CD4-positive, alpha-beta T cell (primary cell): ENCODE data around the gene APEH. TPM values are rescaled to one million over a fixed set of nuclear protein-coding genes. Genes with fewer than 3 reads are reported as not detected.

Experiments used
- ATAC-seq: fragments of 200-7000 bp; cut with Tn5 transposase; one replicate; pipeline ENCODE4 v1.10.0; 2022; ENCODE audit warnings: mild to moderate bottlenecking; ENCODE audit not compliant: poor library complexity
- CTCF ChIA-PET: fragments of 350-600 bp; sonication (Branson Sonifier 250); formaldehyde crosslinking; loops from one replicate; lab custom pipeline; 2021; ENCODE audit warnings: antibody characterized with exemption, inconsistent platforms; lab: Charles Lee
- POLR2A ChIA-PET: fragments of 350-600 bp; sonication (Branson Sonifier 250); formaldehyde crosslinking; loops from one replicate; lab custom pipeline; 2021; ENCODE audit warnings: antibody characterized with exemption, inconsistent platforms; lab: Charles Lee
- DNase-seq, 14 experiments: peaks; one replicate each; pipeline ENCODE4 v3.0.0-alpha.2; 2013 to 2020; ENCODE audit warnings: mixed read lengths in 2 of 14
- H3K27ac ChIP-seq, 2 donors: one replicate each; pipeline versions ENCODE4 v1.5.1 to v1.7.0; 2013; ENCODE audit warnings: low read length in 2 of 2, low read depth in 1 of 2, mild to moderate bottlenecking in 1 of 2
- H3K27me3 ChIP-seq, 2 experiments: 1 replicate in 1 of 2; 2 replicates in 1 of 2; pipeline versions ENCODE4 v1.6.1 to v1.7.0; 2013; ENCODE audit warnings: low read length in 2 of 2, control low read depth in 1 of 2, mild to moderate bottlenecking in 1 of 2, moderate library complexity in 1 of 2; ENCODE audit not compliant: insufficient read depth in 2 of 2, control insufficient read depth in 1 of 2
- H3K36me3 ChIP-seq: one replicate; pipeline ENCODE4 v1.6.1; 2013; ENCODE audit warnings: low read length, control low read depth; ENCODE audit not compliant: insufficient read depth
- H3K4me1 ChIP-seq: one replicate; pipeline ENCODE4 v1.6.1; 2013; ENCODE audit warnings: low read length, control low read depth; ENCODE audit not compliant: insufficient read depth
- H3K4me3 ChIP-seq: one replicate; pipeline ENCODE4 v1.5.1; 2013; ENCODE audit warnings: mild to moderate bottlenecking, low read length, moderate library complexity
- H3K9me3 ChIP-seq, 2 experiments: 1 replicate in 1 of 2; 2 replicates in 1 of 2; pipeline versions ENCODE4 v1.6.1 to v1.7.0; 2013; ENCODE audit warnings: low read length in 2 of 2, mild to moderate bottlenecking in 2 of 2, control low read depth in 1 of 2, moderate library complexity in 1 of 2; ENCODE audit not compliant: control insufficient read depth in 1 of 2, insufficient read depth in 1 of 2
- H3K27ac Mint-ChIP-seq: one replicate; pipeline ENCODE4 v1.8.0; 2020; ENCODE audit warnings: mixed read lengths
- H3K27me3 Mint-ChIP-seq: one replicate; pipeline ENCODE4 v1.8.0; 2021; ENCODE audit warnings: mixed read lengths
- H3K36me3 Mint-ChIP-seq: one replicate; pipeline ENCODE4 v1.8.0; 2021; ENCODE audit warnings: low read depth, mixed read lengths
- H3K4me1 Mint-ChIP-seq: one replicate; pipeline ENCODE4 v1.8.0; 2021; ENCODE audit warnings: low read depth, mixed read lengths
- H3K4me3 Mint-ChIP-seq: one replicate; pipeline ENCODE4 v1.8.0; 2020; ENCODE audit warnings: mild to moderate bottlenecking, mixed read lengths
- H3K9me3 Mint-ChIP-seq: one replicate; pipeline ENCODE4 v1.8.0; 2020; ENCODE audit warnings: mixed read lengths
- intact Hi-C, 2 experiments: fragments of 100-400 bp; cut with DNase I in 1 of 2; cut with micrococcal nuclease in 1 of 2; formaldehyde crosslinking; loops; one replicate each; pipeline versions ENCODE4 v1.15.1 to v1.9.0; 2023 to 2025; cut with DNase I, micrococcal nuclease
- total RNA-seq, 174 experiments: library from RNA in 2 of 174; stranded (reverse) in 2 of 174; gene quantifications; one replicate each; pipeline ENCODE4 v1.2.3 and lab custom pipeline; 2021 to 2026
- TF ChIP-seq, protein P1 (sequence below): fragments of 200-600 bp; IDR thresholded peaks from one replicate; pipeline ENCODE4 v1.8.0; 2022; ENCODE audit warnings: antibody characterized with exemption, mild to moderate bottlenecking

APEH gene
- total RNA-seq, 2 experiments from 2014 or later, result 44.3 to 45.5 TPM

DNA sequence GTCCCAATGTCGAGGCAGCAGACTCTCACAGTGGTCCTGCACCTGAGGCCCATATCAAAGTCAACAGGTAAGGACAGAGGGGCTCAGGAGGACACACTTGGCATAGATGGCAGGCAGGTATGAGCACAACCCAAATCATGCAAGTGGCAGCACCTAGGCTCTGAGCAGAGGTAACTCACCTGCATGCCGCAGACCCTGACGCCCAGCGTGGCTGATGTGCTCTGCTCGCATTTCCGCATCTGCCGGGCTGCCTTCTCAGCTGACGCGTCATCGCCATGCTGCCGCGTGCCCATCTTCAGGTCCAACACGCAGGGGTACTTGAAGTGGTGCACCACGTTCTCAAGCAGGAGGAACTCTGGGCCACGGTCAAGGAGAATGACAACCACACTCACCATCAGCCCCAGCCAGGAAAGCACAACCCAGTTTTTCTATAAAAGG, 53.8 kb downstream of the APEH start:
- no peaks in the 10 kb centered on the region for H3K27me3 ChIP-seq
- TF ChIP-seq, protein P1, sequence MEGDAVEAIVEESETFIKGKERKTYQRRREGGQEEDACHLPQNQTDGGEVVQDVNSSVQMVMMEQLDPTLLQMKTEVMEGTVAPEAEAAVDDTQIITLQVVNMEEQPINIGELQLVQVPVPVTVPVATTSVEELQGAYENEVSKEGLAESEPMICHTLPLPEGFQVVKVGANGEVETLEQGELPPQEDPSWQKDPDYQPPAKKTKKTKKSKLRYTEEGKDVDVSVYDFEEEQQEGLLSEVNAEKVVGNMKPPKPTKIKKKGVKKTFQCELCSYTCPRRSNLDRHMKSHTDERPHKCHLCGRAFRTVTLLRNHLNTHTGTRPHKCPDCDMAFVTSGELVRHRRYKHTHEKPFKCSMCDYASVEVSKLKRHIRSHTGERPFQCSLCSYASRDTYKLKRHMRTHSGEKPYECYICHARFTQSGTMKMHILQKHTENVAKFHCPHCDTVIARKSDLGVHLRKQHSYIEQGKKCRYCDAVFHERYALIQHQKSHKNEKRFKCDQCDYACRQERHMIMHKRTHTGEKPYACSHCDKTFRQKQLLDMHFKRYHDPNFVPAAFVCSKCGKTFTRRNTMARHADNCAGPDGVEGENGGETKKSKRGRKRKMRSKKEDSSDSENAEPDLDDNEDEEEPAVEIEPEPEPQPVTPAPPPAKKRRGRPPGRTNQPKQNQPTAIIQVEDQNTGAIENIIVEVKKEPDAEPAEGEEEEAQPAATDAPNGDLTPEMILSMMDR, result no peak
- Mint-ChIP-seq H3K4me1 (peaks cover 17% of the 10 kb centered on the region), H3K27ac (no peak overlapping the region), H3K36me3 (peaks cover 59% of the 10 kb centered on the region), H3K27me3 (no peaks in the 10 kb centered on the region), H3K9me3 (no peaks in the 10 kb centered on the region), H3K4me3 (no peak overlapping the region)
- H3K36me3 ChIP-seq, result peaks cover 41% of the 10 kb centered on the region
- peaks cover 16% of the 10 kb centered on the region for H3K4me1 ChIP-seq
- no peak for DNase-seq
- no peak overlapping the region for H3K27ac ChIP-seq
- POLR2A ChIA-PET, result no interaction called here
- CTCF ChIA-PET, result no interaction called here
- intact Hi-C loops, result no loop called here
- no peak overlapping the region for H3K4me3 ChIP-seq
- H3K9me3 ChIP-seq, result no peaks in the 10 kb centered on the region
- no peak for ATAC-seq

DNA sequence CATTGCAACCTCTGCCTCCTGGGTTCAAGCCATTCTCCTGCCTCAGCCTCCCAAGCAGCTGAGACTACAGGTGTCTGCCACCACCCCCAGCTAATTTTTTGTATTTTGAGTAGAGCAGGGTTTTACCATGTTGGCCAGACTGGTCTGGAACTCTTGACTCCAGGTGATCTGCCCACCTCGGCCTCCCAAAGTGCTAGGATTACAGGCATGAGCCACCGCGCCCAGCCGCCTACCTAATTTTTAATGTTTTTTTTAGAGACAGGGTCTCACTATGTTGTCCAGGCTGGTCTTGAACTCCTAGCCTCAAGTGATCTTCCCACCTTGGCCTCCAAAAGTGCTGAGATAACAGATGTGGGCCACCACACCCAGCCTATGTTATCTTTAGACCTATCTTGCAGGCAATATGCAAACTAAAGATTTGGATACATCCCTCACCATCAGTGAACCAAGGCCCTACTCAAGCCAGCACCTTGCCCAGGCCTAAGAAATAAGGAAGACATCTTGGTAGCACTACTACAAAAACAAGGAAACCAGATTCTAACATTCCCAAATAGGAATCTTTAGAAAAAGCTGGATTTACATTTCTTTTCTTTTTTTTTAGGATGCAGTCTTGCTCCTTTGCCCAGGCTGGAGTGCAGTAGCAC, 55.9 kb downstream of the APEH start:
- Histone ChIP-seq H3K4me3 (no peak overlapping the region), H3K9me3 (no peaks in the 10 kb centered on the region), H3K27me3 (no peaks in the 10 kb centered on the region), H3K27ac (no peak overlapping the region), H3K4me1 (peaks cover under 1% of the 10 kb centered on the region), H3K36me3 (peaks cover 57% of the 10 kb centered on the region)
- DNase-seq (no peak), ATAC-seq (no peak)
- TF ChIP-seq, protein P1, result no peak
- no peak overlapping the region for H3K4me3 Mint-ChIP-seq
- H3K27ac Mint-ChIP-seq, result no peak overlapping the region
- H3K36me3 Mint-ChIP-seq, result peaks cover 58% of the 10 kb centered on the region
- no peaks in the 10 kb centered on the region for H3K27me3 Mint-ChIP-seq
- no peaks in the 10 kb centered on the region for H3K9me3 Mint-ChIP-seq
- ChIA-PET CTCF (no interaction called here), POLR2A (no interaction called here)
- intact Hi-C loops, result no loop called here
- no peaks in the 10 kb centered on the region for H3K4me1 Mint-ChIP-seq

DNA sequence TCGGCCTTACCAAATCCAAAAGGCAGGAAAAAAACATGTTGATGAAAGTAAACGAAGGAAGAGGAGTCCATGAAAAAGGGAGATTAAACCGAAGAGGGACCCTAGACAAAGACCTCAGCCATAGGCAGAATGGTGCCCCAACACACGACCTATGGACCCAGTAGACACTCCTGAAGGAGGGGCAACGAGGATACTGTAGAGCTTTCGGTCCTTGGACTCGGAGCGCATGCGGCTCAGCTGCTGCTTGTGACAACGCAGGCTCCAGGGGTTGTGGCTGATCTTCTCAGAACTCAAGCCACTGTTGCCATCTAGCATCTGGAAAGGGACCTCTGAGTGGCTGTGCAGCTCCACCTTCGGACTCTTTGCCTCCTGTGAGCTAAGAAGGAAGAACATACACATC, 58.4 kb downstream of the APEH start:
- no peaks in the 10 kb centered on the region for H3K27me3 Mint-ChIP-seq
- H3K27ac Mint-ChIP-seq, result no peak overlapping the region
- Histone ChIP-seq H3K9me3 (no peaks in the 10 kb centered on the region), H3K36me3 (peaks cover 67% of the 10 kb centered on the region), H3K27me3 (no peaks in the 10 kb centered on the region), H3K4me3 (no peak overlapping the region), H3K27ac (no peak overlapping the region), H3K4me1 (no peaks in the 10 kb centered on the region)
- no peaks in the 10 kb centered on the region for H3K9me3 Mint-ChIP-seq
- no peak for DNase-seq
- no peak for ATAC-seq
- H3K4me1 Mint-ChIP-seq, result no peaks in the 10 kb centered on the region
- intact Hi-C loops, result no loop called here
- no peak overlapping the region for H3K4me3 Mint-ChIP-seq
- H3K36me3 Mint-ChIP-seq, result peaks cover 71% of the 10 kb centered on the region
- CTCF ChIA-PET, result interaction anchor here (0.5 kb wide), 1 partner anchor 12 kb away, joined by 3 read pairs; no protein-coding TSS in a partner anchor
- POLR2A ChIA-PET, result no interaction called here
- TF ChIP-seq, protein P1, result no peak
